PC-3 (cell line): ENCODE measurements around the gene SFMBT1. TPM values are rescaled to one million over a fixed set of nuclear protein-coding genes. Genes with fewer than 3 reads are reported as not detected.

Source experiments
- ATAC-seq: fragments of 200-7000 bp; cut with Tn5 transposase; 2 replicates; pipeline ENCODE4 v1.9.1; 2020; ENCODE audit warnings: mild to moderate bottlenecking, moderate library complexity
- BruUV-seq: library from RNA; stranded (reverse); fragments of 400-500 nt; replicated peaks from 2 replicates; lab custom pipeline; 2021; lab: Mats Ljungman, UMichigan
- CTCF ChIA-PET: fragments of 300-600 bp; sonication (Branson Sonifier 250); formaldehyde crosslinking; loops from one replicate; lab custom pipeline; 2022; ENCODE audit warnings: antibody characterized with exemption; lab: Charles Lee
- POLR2A ChIA-PET: fragments of 300-600 bp; sonication (Branson Sonifier 250); formaldehyde crosslinking; loops from one replicate; lab custom pipeline; 2022; ENCODE audit warnings: antibody characterized with exemption; ENCODE audit not compliant: unreplicated experiment; lab: Charles Lee
- DNase-seq: peaks from one replicate; pipeline ENCODE4 v3.0.0-alpha.2; 2015
- H2AFZ ChIP-seq: fragments of 300-600 bp; sonication (generic); 2 replicates; pipeline ENCODE4 v1.6.0; 2016; ENCODE audit warnings: antibody characterized with exemption, low read length
- H3F3A ChIP-seq: fragments of 300-600 bp; sonication (generic); one replicate; pipeline ENCODE4 v1.6.0; 2017; ENCODE audit warnings: antibody characterized with exemption, low read length, control low read depth, mild to moderate bottlenecking; ENCODE audit not compliant: unreplicated experiment
- H3K27ac ChIP-seq: fragments of 300-600 bp; sonication (generic); 2 replicates; pipeline ENCODE4 v1.5.1; 2016; ENCODE audit warnings: mild to moderate bottlenecking, low read length
- H3K27me3 ChIP-seq: fragments of 300-600 bp; sonication (generic); 2 replicates; pipeline ENCODE4 v1.6.1; 2016; ENCODE audit warnings: low read length, mixed read lengths
- H3K36me3 ChIP-seq: fragments of 300-600 bp; sonication (generic); 2 replicates; pipeline ENCODE4 v1.6.1; 2016; ENCODE audit warnings: low read depth, mixed run types, low read length, mixed read lengths
- H3K4me1 ChIP-seq: fragments of 300-600 bp; sonication (generic); 2 replicates; pipeline ENCODE4 v1.5.1; 2016; ENCODE audit warnings: low read length; ENCODE audit not compliant: insufficient read depth
- H3K4me2 ChIP-seq: fragments of 300-600 bp; sonication (generic); 2 replicates; pipeline ENCODE4 v1.6.0; 2016; ENCODE audit warnings: low read length
- H3K4me3 ChIP-seq: fragments of 300-600 bp; sonication (generic); 2 replicates; pipeline ENCODE4 v1.5.1; 2016; ENCODE audit warnings: mild to moderate bottlenecking, low read length, mixed read lengths
- H3K79me2 ChIP-seq: fragments of 300-600 bp; sonication (generic); 2 replicates; pipeline ENCODE4 v1.6.1; 2017; ENCODE audit warnings: low read length, mixed read lengths
- H3K9ac ChIP-seq: fragments of 300-600 bp; sonication (generic); 2 replicates; pipeline ENCODE4 v1.6.0; 2016; ENCODE audit warnings: mild to moderate bottlenecking, low read length
- H3K9me2 ChIP-seq: fragments of 300-600 bp; sonication (generic); replicated peaks from 2 replicates; pipeline ENCODE4 v1.6.1; 2016; ENCODE audit warnings: mixed run types, low read length, mixed read lengths
- H3K9me3 ChIP-seq: fragments of 300-600 bp; sonication (generic); 2 replicates; pipeline ENCODE4 v1.6.1; 2016; ENCODE audit warnings: low read length, mixed read lengths
- H4K20me1 ChIP-seq: fragments of 300-600 bp; sonication (generic); 2 replicates; pipeline ENCODE4 v1.6.1; 2016; ENCODE audit warnings: low read length, mixed read lengths
- CTCF ChIP-seq: fragments of 300-600 bp; sonication (generic); conservative IDR thresholded peaks from 2 replicates; pipeline ENCODE4 v1.5.1; 2017; ENCODE audit warnings: antibody characterized with exemption, low read depth, mild to moderate bottlenecking, low read length
- EZH2 ChIP-seq: fragments of 300-600 bp; sonication (generic); IDR thresholded peaks from one replicate; pipeline ENCODE4 v1.6.1; 2017; ENCODE audit warnings: antibody characterized with exemption, mild to moderate bottlenecking, low read length; ENCODE audit not compliant: unreplicated experiment
- EZH2phosphoT487 ChIP-seq: fragments of 300-600 bp; sonication (generic); IDR thresholded peaks from 2 replicates; pipeline ENCODE4 v1.6.1; 2018; ENCODE audit warnings: mild to moderate bottlenecking, antibody characterized with exemption, low read length, borderline replicate concordance
- intact Hi-C: fragments of 100-400 bp; cut with micrococcal nuclease; formaldehyde crosslinking; loops from 2 replicates; pipeline ENCODE4 v1.9.0; 2023
- total RNA-seq: library from RNA; depleted of rRNA; stranded (reverse); fragments of >200 nt; gene quantifications from 2 replicates; pipeline ENCODE4 v1.2.3, GENCODE V29; 2014

The SFMBT1 gene
- total RNA-seq, 1 experiment from 2014 or later = 10.8 TPM

GRCh38 chr3:53044711-53045517, 959 bp downstream of the SFMBT1 start:
- H3K79me2 ChIP-seq = peaks cover 50% of the 10 kb centered on the region
- no peaks in the 10 kb centered on the region for H3K9me2 ChIP-seq
- peak overlapping the region; percentile 75 for H2AFZ ChIP-seq
- DNase-seq = peak; percentile 64
- ChIA-PET CTCF (no interaction called here), POLR2A (no interaction called here)
- H3K27me3 ChIP-seq = no peaks in the 10 kb centered on the region
- peak overlapping the region; percentile 87 for H3K4me2 ChIP-seq
- no TSS peak for BruUV-seq
- 0 out of 2 replicates have a peak, but pooled peaks cover 8% of the 10 kb centered on the region for H4K20me1 ChIP-seq
- peak overlapping the region; percentile 74 for H3K4me3 ChIP-seq
- H3K9me3 ChIP-seq = no peaks in the 10 kb centered on the region
- peak overlapping the region; percentile 61 for H3K9ac ChIP-seq
- ATAC-seq = peak; percentile 57
- no peaks in the 10 kb centered on the region for H3K36me3 ChIP-seq
- peaks cover 33% of the 10 kb centered on the region for H3K4me1 ChIP-seq
- intact Hi-C loops = no loop called here
- H3K27ac ChIP-seq = no peak overlapping the region
- no peaks in the 10 kb centered on the region for H3F3A ChIP-seq
- TF ChIP-seq EZH2 = no peak
- no peak for TF ChIP-seq EZH2phosphoT487
- no peak for TF ChIP-seq CTCF

- Histone ChIP-seq H3K9me2 (no peaks in the 10 kb centered on the region), H3K9ac (peak overlapping the region; percentile 61), H3K4me2 (peak overlapping the region; percentile 87), H3K36me3 (no peaks in the 10 kb centered on the region), H3K9me3 (no peaks in the 10 kb centered on the region), H2AFZ (peak overlapping the region; percentile 75), H4K20me1 (0 out of 2 replicates have a peak, but pooled peaks cover 8% of the 10 kb centered on the region), H3K27me3 (no peaks in the 10 kb centered on the region), H3F3A (no peaks in the 10 kb centered on the region), H3K4me3 (peak overlapping the region; percentile 74), H3K4me1 (peaks cover 34% of the 10 kb centered on the region), H3K27ac (no peak overlapping the region), H3K79me2 (peaks cover 54% of the 10 kb centered on the region)
- BruUV-seq = TSS peak; percentile 59
- CTCF ChIA-PET = no interaction called here
- intact Hi-C loops = no loop called here
- POLR2A ChIA-PET = no interaction called here
- TF ChIP-seq EZH2 (no peak), EZH2phosphoT487 (no peak), CTCF (no peak)
- ATAC-seq (peak; percentile 5), DNase-seq (peak; percentile 45)
Observed at GRCh38 chr3:53044371-53044710, 1.5 kb downstream of the SFMBT1 start.

GRCh38 chr3:53043738-53044137, 2.1 kb downstream of the SFMBT1 start:
- TF ChIP-seq EZH2 = no peak
- TF ChIP-seq EZH2phosphoT487 = no peak
- H3K4me1 ChIP-seq = peaks cover 34% of the 10 kb centered on the region
- H3K9ac ChIP-seq = peak overlapping the region; percentile 61; the same call in 1 of the 2 replicates
- CTCF ChIA-PET = interaction anchor here (0.6 kb wide), 1 partner anchor 14 kb away, joined by 8 read pairs; no protein-coding TSS in a partner anchor
- peak overlapping the region; percentile 74 for H3K4me3 ChIP-seq
- intact Hi-C loops = no loop called here
- no TSS peak for BruUV-seq
- H3K9me3 ChIP-seq = no peaks in the 10 kb centered on the region
- DNase-seq (no peak), ATAC-seq (no peak)
- H3K36me3 ChIP-seq = no peaks in the 10 kb centered on the region
- H3K9me2 ChIP-seq = no peaks in the 10 kb centered on the region
- POLR2A ChIA-PET = no interaction called here
- H3K4me2 ChIP-seq = peak overlapping the region; percentile 87
- H3K79me2 ChIP-seq = peaks cover 60% of the 10 kb centered on the region
- 0 out of 2 replicates have a peak, but pooled peaks cover 8% of the 10 kb centered on the region for H4K20me1 ChIP-seq
- no peaks in the 10 kb centered on the region for H3K27me3 ChIP-seq
- no peaks in the 10 kb centered on the region for H3F3A ChIP-seq
- H2AFZ ChIP-seq = peak overlapping the region; percentile 75
- no peak overlapping the region for H3K27ac ChIP-seq
